ENCODE data around the gene RHOB.

DNA sequence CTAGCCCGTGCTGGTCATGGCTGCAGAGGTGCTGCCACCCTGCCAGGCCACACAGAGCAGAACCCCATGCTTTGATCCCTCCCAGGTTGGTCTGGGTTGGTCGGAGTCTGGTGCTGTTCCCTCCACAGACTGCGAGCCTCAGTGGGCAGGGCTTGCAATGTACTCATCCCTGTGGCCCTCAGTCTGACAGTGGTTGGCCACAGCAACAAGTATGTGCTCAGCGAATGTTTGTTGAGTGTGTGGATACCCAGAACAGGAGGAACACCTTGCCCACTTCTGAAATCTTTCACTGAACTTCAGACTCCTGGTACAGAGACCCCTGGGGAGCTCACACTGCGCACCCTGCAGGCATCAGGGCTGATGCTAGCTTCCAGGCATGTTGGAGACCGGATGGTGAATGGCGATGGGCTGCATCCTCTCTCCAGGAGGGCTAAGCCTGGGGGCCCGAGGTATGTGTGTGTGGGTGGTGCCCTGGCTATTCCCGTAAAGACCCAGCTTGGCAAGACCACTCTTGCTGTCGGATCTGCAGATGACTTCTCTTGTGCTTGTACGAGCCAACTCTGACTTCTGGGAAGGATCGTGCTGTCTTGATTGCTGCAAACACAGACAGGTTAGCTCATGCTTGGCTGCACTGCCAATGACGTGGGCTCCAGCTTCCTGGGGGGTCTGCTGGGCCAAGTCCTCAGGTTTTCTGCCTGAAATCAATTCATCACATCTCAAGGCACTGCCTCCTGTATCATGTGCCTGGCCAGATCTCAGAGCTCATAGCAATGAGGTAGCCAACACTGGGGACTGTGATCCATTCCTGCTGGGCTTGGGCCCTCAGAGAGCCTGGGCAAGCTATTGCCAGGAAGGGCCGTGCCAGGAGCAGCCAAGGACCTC, 43.7 kb downstream of the RHOB start:
- TF ChIP-seq, protein P1, sequence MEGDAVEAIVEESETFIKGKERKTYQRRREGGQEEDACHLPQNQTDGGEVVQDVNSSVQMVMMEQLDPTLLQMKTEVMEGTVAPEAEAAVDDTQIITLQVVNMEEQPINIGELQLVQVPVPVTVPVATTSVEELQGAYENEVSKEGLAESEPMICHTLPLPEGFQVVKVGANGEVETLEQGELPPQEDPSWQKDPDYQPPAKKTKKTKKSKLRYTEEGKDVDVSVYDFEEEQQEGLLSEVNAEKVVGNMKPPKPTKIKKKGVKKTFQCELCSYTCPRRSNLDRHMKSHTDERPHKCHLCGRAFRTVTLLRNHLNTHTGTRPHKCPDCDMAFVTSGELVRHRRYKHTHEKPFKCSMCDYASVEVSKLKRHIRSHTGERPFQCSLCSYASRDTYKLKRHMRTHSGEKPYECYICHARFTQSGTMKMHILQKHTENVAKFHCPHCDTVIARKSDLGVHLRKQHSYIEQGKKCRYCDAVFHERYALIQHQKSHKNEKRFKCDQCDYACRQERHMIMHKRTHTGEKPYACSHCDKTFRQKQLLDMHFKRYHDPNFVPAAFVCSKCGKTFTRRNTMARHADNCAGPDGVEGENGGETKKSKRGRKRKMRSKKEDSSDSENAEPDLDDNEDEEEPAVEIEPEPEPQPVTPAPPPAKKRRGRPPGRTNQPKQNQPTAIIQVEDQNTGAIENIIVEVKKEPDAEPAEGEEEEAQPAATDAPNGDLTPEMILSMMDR (IDR thresholded peaks at IDR 0.05) = no peak
- no peak for TF ChIP-seq POLR2A (IDR thresholded peaks at IDR 0.05)

All from body of pancreas (tissue), 4 donors.